Measurements from ENCODE around the gene TRAF3IP1. TPM values are rescaled to one million over a fixed set of nuclear protein-coding genes. Genes with fewer than 3 reads are reported as not detected.
A peak's percentile ranks its signal among the peaks of the same experiment; 100 is the strongest.
"Not testable (repeated sequence)": the region's sequence is repeated elsewhere in the genome, so short reads cannot be mapped to it uniquely, and the experiment has no call there.

The TRAF3IP1 gene
- total RNA-seq, 2 donors from 2014 or later: 5.4 to 10.9 TPM

GRCh38 chr2:238322001-238322411 is 1.7 kb downstream of the TRAF3IP1 start:
- 78 to 80% methylated on average over 3 to 10 of the region's 10 CpGs for WGBS, 2 donors
- TF ChIP-seq CTCF (IDR thresholded peaks at IDR 0.05): no peak
- no peak for TF ChIP-seq POLR2A (IDR thresholded peaks at IDR 0.05)
- Histone ChIP-seq H3K27me3 (no peaks in the 10 kb centered on the region), H3K36me3 (replicated peaks in 1 of 2; ENCODE audit: insufficient read depth in 1 of 2, low read depth in 2 of 2) (no peaks in the 10 kb centered on the region), H3K4me3 (no peak overlapping the region), H3K27ac (no peak overlapping the region), H3K9me3 (no peaks in the 10 kb centered on the region), H3K4me1 (peaks cover 18% of the 10 kb centered on the region)
- intact Hi-C loops (cut with DNase I): no loop called here
- ATAC-seq (no peak), DNase-seq (peak in 1 of 4 donors; percentile 10)

- 91 to 96% methylated on average over 7 of the region's 7 CpGs for WGBS, 2 donors
- peaks cover 17% of the 10 kb centered on the region for H3K4me1 ChIP-seq
- H3K27me3 ChIP-seq; intact Hi-C loops (cut with DNase I); H3K4me3 ChIP-seq; H3K27ac ChIP-seq; DNase-seq; H3K36me3 ChIP-seq (replicated peaks in 1 of 2; ENCODE audit: insufficient read depth in 1 of 2, low read depth in 2 of 2); ATAC-seq; H3K9me3 ChIP-seq: not testable (repeated sequence)
Measured at GRCh38 chr2:238324248-238324647, 3.9 kb downstream of the TRAF3IP1 start.

- Histone ChIP-seq H3K27ac (no peak overlapping the region), H3K36me3 (replicated peaks in 1 of 2; ENCODE audit: insufficient read depth in 1 of 2, low read depth in 2 of 2) (peaks cover 0 to 2% of the 10 kb centered on the region in 2 donors), H3K4me1 (peaks cover 10% of the 10 kb centered on the region), H3K9me3 (no peaks in the 10 kb centered on the region), H3K4me3 (no peak overlapping the region), H3K27me3 (no peaks in the 10 kb centered on the region)
- TF ChIP-seq POLR2A (IDR thresholded peaks at IDR 0.05): no peak
- TF ChIP-seq CTCF (IDR thresholded peaks at IDR 0.05): no peak
- no peak for DNase-seq
- intact Hi-C loops (cut with DNase I): no loop called here
- no peak for ATAC-seq
- WGBS, 2 donors: 78 to 82% methylated on average over 9 of the region's 9 CpGs
Measured at GRCh38 chr2:238325694-238326093, 5.4 kb downstream of the TRAF3IP1 start.

- ATAC-seq (no peak), DNase-seq (no peak)
- Histone ChIP-seq H3K4me1 (peaks cover under 1% of the 10 kb centered on the region), H3K27me3 (no peaks in the 10 kb centered on the region), H3K36me3 (replicated peaks in 1 of 2; ENCODE audit: insufficient read depth in 1 of 2, low read depth in 2 of 2) (peaks cover 0 to 2% of the 10 kb centered on the region in 2 donors), H3K9me3 (no peaks in the 10 kb centered on the region), H3K27ac (no peak overlapping the region), H3K4me3 (no peak overlapping the region)
- TF ChIP-seq CTCF (IDR thresholded peaks at IDR 0.05): no peak
- intact Hi-C loops (cut with DNase I): no loop called here
- 90 to 91% methylated on average over 12 of the region's 12 CpGs for WGBS, 2 donors
Measured at GRCh38 chr2:238326801-238327365, 6.6 kb downstream of the TRAF3IP1 start.

- peaks cover 0 to 2% of the 10 kb centered on the region in 2 donors for H3K36me3 ChIP-seq (replicated peaks in 1 of 2; ENCODE audit: insufficient read depth in 1 of 2, low read depth in 2 of 2)
- no peaks in the 10 kb centered on the region for H3K9me3 ChIP-seq
- no peaks in the 10 kb centered on the region for H3K27me3 ChIP-seq
- ATAC-seq: no peak
- DNase-seq: no peak
- no peak overlapping the region for H3K4me3 ChIP-seq
- 92 to 98% methylated on average over 3 of the region's 3 CpGs for WGBS, 2 donors
- no peak for TF ChIP-seq POLR2A (IDR thresholded peaks at IDR 0.05)
- H3K4me1 ChIP-seq: no peaks in the 10 kb centered on the region
- intact Hi-C loops (cut with DNase I): no loop called here
- no peak overlapping the region for H3K27ac ChIP-seq
Measured at GRCh38 chr2:238327751-238328150, 7.4 kb downstream of the TRAF3IP1 start.

- Histone ChIP-seq H3K4me1 (no peaks in the 10 kb centered on the region), H3K27ac (no peak overlapping the region), H3K4me3 (no peak overlapping the region), H3K9me3 (no peaks in the 10 kb centered on the region), H3K27me3 (no peaks in the 10 kb centered on the region), H3K36me3 (replicated peaks in 1 of 2; ENCODE audit: insufficient read depth in 1 of 2, low read depth in 2 of 2) (peaks cover 0 to 2% of the 10 kb centered on the region in 2 donors)
- DNase-seq (no peak), ATAC-seq (no peak)
- WGBS, 2 donors: 91 to 96% methylated on average over 9 of the region's 9 CpGs
- TF ChIP-seq CTCF (IDR thresholded peaks at IDR 0.05) (no peak), POLR2A (IDR thresholded peaks at IDR 0.05) (no peak)
- intact Hi-C loops (cut with DNase I): no loop called here
Measured at GRCh38 chr2:238330391-238330790, 10.1 kb downstream of the TRAF3IP1 start.

All from body of pancreas (tissue), 4 donors.